PC-3 (cell line): ENCODE measurements around the gene ARL14EP. TPM values are rescaled to one million over a fixed set of nuclear protein-coding genes. Genes with fewer than 3 reads are reported as not detected.
A peak's percentile ranks its signal among the peaks of the same experiment; 100 is the strongest.

ENCODE experiments used
- ATAC-seq: fragments of 200-7000 bp; cut with Tn5 transposase; 2 replicates; pipeline ENCODE4 v1.9.1; 2020; ENCODE audit warnings: mild to moderate bottlenecking, moderate library complexity
- BruUV-seq: library from RNA; stranded (reverse); fragments of 400-500 nt; replicated peaks from 2 replicates; lab custom pipeline; 2021; lab: Mats Ljungman, UMichigan
- CTCF ChIA-PET: fragments of 300-600 bp; sonication (Branson Sonifier 250); formaldehyde crosslinking; loops from one replicate; lab custom pipeline; 2022; ENCODE audit warnings: antibody characterized with exemption; lab: Charles Lee
- POLR2A ChIA-PET: fragments of 300-600 bp; sonication (Branson Sonifier 250); formaldehyde crosslinking; loops from one replicate; lab custom pipeline; 2022; ENCODE audit warnings: antibody characterized with exemption; ENCODE audit not compliant: unreplicated experiment; lab: Charles Lee
- DNase-seq: peaks from one replicate; pipeline ENCODE4 v3.0.0-alpha.2; 2015
- H2AFZ ChIP-seq: fragments of 300-600 bp; sonication (generic); 2 replicates; pipeline ENCODE4 v1.6.0; 2016; ENCODE audit warnings: antibody characterized with exemption, low read length
- H3F3A ChIP-seq: fragments of 300-600 bp; sonication (generic); one replicate; pipeline ENCODE4 v1.6.0; 2017; ENCODE audit warnings: antibody characterized with exemption, low read length, control low read depth, mild to moderate bottlenecking; ENCODE audit not compliant: unreplicated experiment
- H3K27ac ChIP-seq: fragments of 300-600 bp; sonication (generic); 2 replicates; pipeline ENCODE4 v1.5.1; 2016; ENCODE audit warnings: mild to moderate bottlenecking, low read length
- H3K27me3 ChIP-seq: fragments of 300-600 bp; sonication (generic); 2 replicates; pipeline ENCODE4 v1.6.1; 2016; ENCODE audit warnings: low read length, mixed read lengths
- H3K36me3 ChIP-seq: fragments of 300-600 bp; sonication (generic); 2 replicates; pipeline ENCODE4 v1.6.1; 2016; ENCODE audit warnings: low read depth, mixed run types, low read length, mixed read lengths
- H3K4me1 ChIP-seq: fragments of 300-600 bp; sonication (generic); 2 replicates; pipeline ENCODE4 v1.5.1; 2016; ENCODE audit warnings: low read length; ENCODE audit not compliant: insufficient read depth
- H3K4me2 ChIP-seq: fragments of 300-600 bp; sonication (generic); 2 replicates; pipeline ENCODE4 v1.6.0; 2016; ENCODE audit warnings: low read length
- H3K4me3 ChIP-seq: fragments of 300-600 bp; sonication (generic); 2 replicates; pipeline ENCODE4 v1.5.1; 2016; ENCODE audit warnings: mild to moderate bottlenecking, low read length, mixed read lengths
- H3K79me2 ChIP-seq: fragments of 300-600 bp; sonication (generic); 2 replicates; pipeline ENCODE4 v1.6.1; 2017; ENCODE audit warnings: low read length, mixed read lengths
- H3K9ac ChIP-seq: fragments of 300-600 bp; sonication (generic); 2 replicates; pipeline ENCODE4 v1.6.0; 2016; ENCODE audit warnings: mild to moderate bottlenecking, low read length
- H3K9me2 ChIP-seq: fragments of 300-600 bp; sonication (generic); replicated peaks from 2 replicates; pipeline ENCODE4 v1.6.1; 2016; ENCODE audit warnings: mixed run types, low read length, mixed read lengths
- H3K9me3 ChIP-seq: fragments of 300-600 bp; sonication (generic); 2 replicates; pipeline ENCODE4 v1.6.1; 2016; ENCODE audit warnings: low read length, mixed read lengths
- H4K20me1 ChIP-seq: fragments of 300-600 bp; sonication (generic); 2 replicates; pipeline ENCODE4 v1.6.1; 2016; ENCODE audit warnings: low read length, mixed read lengths
- EZH2 ChIP-seq: fragments of 300-600 bp; sonication (generic); IDR thresholded peaks from one replicate; pipeline ENCODE4 v1.6.1; 2017; ENCODE audit warnings: antibody characterized with exemption, mild to moderate bottlenecking, low read length; ENCODE audit not compliant: unreplicated experiment
- EZH2phosphoT487 ChIP-seq: fragments of 300-600 bp; sonication (generic); IDR thresholded peaks from 2 replicates; pipeline ENCODE4 v1.6.1; 2018; ENCODE audit warnings: mild to moderate bottlenecking, antibody characterized with exemption, low read length, borderline replicate concordance
- intact Hi-C: fragments of 100-400 bp; cut with micrococcal nuclease; formaldehyde crosslinking; loops from 2 replicates; pipeline ENCODE4 v1.9.0; 2023
- total RNA-seq: library from RNA; depleted of rRNA; stranded (reverse); fragments of >200 nt; gene quantifications from 2 replicates; pipeline ENCODE4 v1.2.3, GENCODE V29; 2014
- TF ChIP-seq, protein P1 (sequence below): fragments of 300-600 bp; sonication (generic); conservative IDR thresholded peaks from 2 replicates; pipeline ENCODE4 v1.5.1; 2017; ENCODE audit warnings: antibody characterized with exemption, low read depth, mild to moderate bottlenecking, low read length

Gene ARL14EP
- total RNA-seq, 1 experiment from 2014 or later: 8.4 TPM

DNA sequence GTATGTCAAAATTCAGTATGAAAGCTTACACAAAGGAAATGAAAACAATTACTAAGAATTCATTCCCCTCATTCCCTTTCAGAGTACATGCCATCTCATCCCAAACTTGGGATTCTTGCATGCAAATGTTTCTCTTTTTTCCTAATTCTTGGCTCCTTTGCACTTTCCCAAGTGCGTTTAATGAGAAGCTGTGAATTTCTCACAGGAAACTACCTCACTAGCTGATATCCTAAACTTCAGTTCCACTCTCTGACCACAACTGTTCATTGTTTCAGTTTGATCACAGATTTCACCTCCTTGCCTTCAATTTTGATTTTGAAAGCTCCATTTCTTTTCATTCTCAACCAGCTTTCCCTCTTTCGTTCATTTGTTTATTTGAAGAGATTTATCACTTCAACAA, 5.9 kb upstream of the ARL14EP start:
- intact Hi-C loops: no loop called here
- CTCF ChIA-PET: interaction anchor here (1.1 kb wide), 1 partner anchor 174 kb away, joined by 4 read pairs; no protein-coding TSS in a partner anchor
- DNase-seq: no peak

DNA sequence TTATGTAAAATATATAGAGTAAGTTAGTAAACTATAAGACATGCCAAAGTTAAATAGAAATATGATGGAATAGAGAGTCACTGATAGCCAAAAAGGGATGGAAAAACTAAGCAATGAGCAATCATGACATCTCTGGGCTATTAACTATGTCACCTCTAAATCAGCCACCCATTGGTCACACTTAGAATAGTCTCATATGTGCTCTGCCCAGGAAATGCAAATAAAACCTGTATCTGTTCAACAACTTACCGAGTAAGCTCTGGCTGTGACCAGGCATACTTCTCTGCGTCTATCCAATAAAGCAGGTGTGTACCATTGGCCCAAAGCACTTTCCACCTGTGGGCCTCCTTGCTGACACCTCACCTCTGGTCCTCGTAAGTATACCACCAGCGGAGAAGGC, 1.6 kb upstream of the ARL14EP start:
- no TSS peak for BruUV-seq
- Histone ChIP-seq H3K4me1 (peaks cover 18% of the 10 kb centered on the region), H3K79me2 (peaks cover 33% of the 10 kb centered on the region), H3K9me3 (no peaks in the 10 kb centered on the region), H3K27ac (no peak overlapping the region), H2AFZ (no peak overlapping the region), H3K9ac (no peak overlapping the region), H3K36me3 (no peaks in the 10 kb centered on the region), H3K4me3 (no peak overlapping the region), H3K27me3 (peaks cover 4% of the 10 kb centered on the region; the same call in 1 of the 2 replicates), H3F3A (no peaks in the 10 kb centered on the region), H4K20me1 (no peaks in the 10 kb centered on the region), H3K9me2 (no peaks in the 10 kb centered on the region), H3K4me2 (no peak overlapping the region)
- ChIA-PET POLR2A (no interaction called here), CTCF (no interaction called here)
- DNase-seq (no peak), ATAC-seq (no peak)
- intact Hi-C loops: no loop called here
- no peak for TF ChIP-seq EZH2
- no peak for TF ChIP-seq EZH2phosphoT487

More for the DNA sequence above, 5.9 kb upstream of the ARL14EP start:
- Histone ChIP-seq H3K27ac (no peak overlapping the region), H2AFZ (no peak overlapping the region), H3K79me2 (no peaks in the 10 kb centered on the region), H3K4me2 (no peak overlapping the region), H3K9me2 (no peaks in the 10 kb centered on the region), H3F3A (no peaks in the 10 kb centered on the region), H3K4me1 (peaks cover 2% of the 10 kb centered on the region), H4K20me1 (no peaks in the 10 kb centered on the region), H3K4me3 (no peak overlapping the region), H3K9ac (no peak overlapping the region), H3K36me3 (no peaks in the 10 kb centered on the region), H3K9me3 (no peaks in the 10 kb centered on the region), H3K27me3 (peaks cover 6% of the 10 kb centered on the region; the same call in 1 of the 2 replicates)
- no TSS peak for BruUV-seq
- TF ChIP-seq EZH2phosphoT487 (no peak), EZH2 (no peak)
- TF ChIP-seq, protein P1, sequence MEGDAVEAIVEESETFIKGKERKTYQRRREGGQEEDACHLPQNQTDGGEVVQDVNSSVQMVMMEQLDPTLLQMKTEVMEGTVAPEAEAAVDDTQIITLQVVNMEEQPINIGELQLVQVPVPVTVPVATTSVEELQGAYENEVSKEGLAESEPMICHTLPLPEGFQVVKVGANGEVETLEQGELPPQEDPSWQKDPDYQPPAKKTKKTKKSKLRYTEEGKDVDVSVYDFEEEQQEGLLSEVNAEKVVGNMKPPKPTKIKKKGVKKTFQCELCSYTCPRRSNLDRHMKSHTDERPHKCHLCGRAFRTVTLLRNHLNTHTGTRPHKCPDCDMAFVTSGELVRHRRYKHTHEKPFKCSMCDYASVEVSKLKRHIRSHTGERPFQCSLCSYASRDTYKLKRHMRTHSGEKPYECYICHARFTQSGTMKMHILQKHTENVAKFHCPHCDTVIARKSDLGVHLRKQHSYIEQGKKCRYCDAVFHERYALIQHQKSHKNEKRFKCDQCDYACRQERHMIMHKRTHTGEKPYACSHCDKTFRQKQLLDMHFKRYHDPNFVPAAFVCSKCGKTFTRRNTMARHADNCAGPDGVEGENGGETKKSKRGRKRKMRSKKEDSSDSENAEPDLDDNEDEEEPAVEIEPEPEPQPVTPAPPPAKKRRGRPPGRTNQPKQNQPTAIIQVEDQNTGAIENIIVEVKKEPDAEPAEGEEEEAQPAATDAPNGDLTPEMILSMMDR: no peak
- no peak for ATAC-seq
- POLR2A ChIA-PET: no interaction called here

DNA sequence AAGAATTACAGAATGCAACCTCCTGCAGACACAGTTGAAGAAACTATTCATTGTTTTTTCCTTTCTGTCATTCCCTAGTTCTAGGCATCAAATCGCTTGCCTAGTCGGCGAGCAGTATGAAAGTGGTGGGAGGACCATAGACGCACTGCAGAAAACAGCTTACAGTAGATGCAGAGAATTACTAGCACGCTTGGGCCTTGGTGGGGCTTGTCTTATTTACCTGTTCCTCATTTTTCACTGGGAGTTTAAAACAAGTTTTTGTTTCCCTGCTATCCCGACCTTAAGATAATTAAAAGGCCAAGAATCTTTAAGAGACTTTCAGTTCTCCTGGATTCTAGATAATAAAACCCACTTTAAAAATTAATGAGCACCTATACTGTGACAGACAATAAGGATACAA, 713 bp upstream of the ARL14EP start:
- Histone ChIP-seq H3K36me3 (no peaks in the 10 kb centered on the region), H3K9me2 (no peaks in the 10 kb centered on the region), H4K20me1 (no peaks in the 10 kb centered on the region), H3K4me2 (peak overlapping the region; percentile 99), H3K27ac (no peak overlapping the region), H3K27me3 (no peaks in the 10 kb centered on the region; the same call in 1 of the 2 replicates), H3K9me3 (no peaks in the 10 kb centered on the region), H3F3A (no peaks in the 10 kb centered on the region), H3K4me3 (peak overlapping the region; percentile 99), H2AFZ (peak overlapping the region; percentile 97), H3K4me1 (peaks cover 18% of the 10 kb centered on the region), H3K9ac (peak overlapping the region; percentile 95; the same call in 1 of the 2 replicates), H3K79me2 (peaks cover 42% of the 10 kb centered on the region)
- ChIA-PET POLR2A (no interaction called here), CTCF (no interaction called here)
- BruUV-seq: no TSS peak
- no peak for ATAC-seq
- intact Hi-C loops: no loop called here
- no peak for DNase-seq
- TF ChIP-seq EZH2 (no peak), EZH2phosphoT487 (no peak)
- TF ChIP-seq, protein P1: no peak
